Central memory CD8-positive, alpha-beta T cell (primary cell): ENCODE results near the gene PLEKHA6.
A peak's percentile ranks its signal among the peaks of the same experiment; 100 is the strongest.

ENCODE experiments used
- ATAC-seq: fragments of 150-1000 bp; cut with Tn5 transposase; replicated peaks from 2 replicates; pipeline ENCODE4 v1.10.0; 2022; ENCODE audit warnings: mild to moderate bottlenecking, moderate FRiP score, moderate number of reproducible peaks; ENCODE audit not compliant: poor library complexity, severe bottlenecking; ENCODE audit errors: extremely low read depth
- DNase-seq, 2 donors: peaks; one replicate each; pipeline ENCODE4 v3.0.0; 2021; ENCODE audit warnings: low spot score in 2 of 2
- H3K27ac Mint-ChIP-seq: one replicate; pipeline ENCODE4 v1.8.0; 2022; ENCODE audit warnings: low read depth, mild to moderate bottlenecking, moderate library complexity, mixed read lengths
- H3K27me3 Mint-ChIP-seq: one replicate; pipeline ENCODE4 v1.8.0; 2022; ENCODE audit warnings: mixed read lengths
- H3K36me3 Mint-ChIP-seq: one replicate; pipeline ENCODE4 v1.8.0; 2022; ENCODE audit warnings: mild to moderate bottlenecking, moderate library complexity, mixed read lengths; ENCODE audit not compliant: insufficient read depth
- H3K4me1 Mint-ChIP-seq: one replicate; pipeline ENCODE4 v1.8.0; 2022; ENCODE audit warnings: mixed read lengths
- H3K4me3 Mint-ChIP-seq: one replicate; pipeline ENCODE4 v1.8.0; 2022; ENCODE audit warnings: mild to moderate bottlenecking, moderate library complexity, mixed read lengths
- H3K9me3 Mint-ChIP-seq: one replicate; pipeline ENCODE4 v1.8.0; 2022; ENCODE audit warnings: mixed read lengths

Gene PLEKHA6

GRCh38 chr1:204373911-204374310 lies 14.2 kb upstream of the PLEKHA6 start:
- peaks cover 7% of the 10 kb centered on the region for H3K4me1 Mint-ChIP-seq
- H3K27me3 Mint-ChIP-seq: peaks cover 17% of the 10 kb centered on the region
- DNase-seq: no peak
- peaks cover 3% of the 10 kb centered on the region for H3K36me3 Mint-ChIP-seq
- H3K9me3 Mint-ChIP-seq: no peaks in the 10 kb centered on the region
- no peak overlapping the region for H3K4me3 Mint-ChIP-seq
- H3K27ac Mint-ChIP-seq: no peak overlapping the region
- no peak for ATAC-seq

- H3K4me1 Mint-ChIP-seq: no peaks in the 10 kb centered on the region
- H3K36me3 Mint-ChIP-seq: no peaks in the 10 kb centered on the region
These were observed 10.4 kb upstream of the PLEKHA6 start for GRCh38 chr1:204370176-204370575.

GRCh38 chr1:204368996-204369726 lies 9.4 kb upstream of the PLEKHA6 start:
- H3K9me3 Mint-ChIP-seq: no peaks in the 10 kb centered on the region
- H3K4me1 Mint-ChIP-seq: peaks cover 1% of the 10 kb centered on the region
- H3K4me3 Mint-ChIP-seq: no peak overlapping the region
- H3K27ac Mint-ChIP-seq: no peak overlapping the region
- H3K36me3 Mint-ChIP-seq: no peaks in the 10 kb centered on the region
- no peak for DNase-seq
- ATAC-seq: no peak
- H3K27me3 Mint-ChIP-seq: peaks cover 9% of the 10 kb centered on the region

More at GRCh38 chr1:204370176-204370575, 10.4 kb upstream of the PLEKHA6 start:
- no peaks in the 10 kb centered on the region for H3K9me3 Mint-ChIP-seq
- H3K27me3 Mint-ChIP-seq: peaks cover 9% of the 10 kb centered on the region
- H3K4me3 Mint-ChIP-seq: no peak overlapping the region
- H3K27ac Mint-ChIP-seq: no peak overlapping the region
- ATAC-seq (no peak), DNase-seq (no peak)

GRCh38 chr1:204367956-204368355 lies 8.2 kb upstream of the PLEKHA6 start:
- DNase-seq (no peak), ATAC-seq (no peak)
- Mint-ChIP-seq H3K9me3 (no peaks in the 10 kb centered on the region), H3K4me3 (no peak overlapping the region), H3K27me3 (peaks cover 9% of the 10 kb centered on the region), H3K36me3 (peaks cover 2% of the 10 kb centered on the region), H3K27ac (no peak overlapping the region), H3K4me1 (peaks cover 10% of the 10 kb centered on the region)

GRCh38 chr1:204367193-204367858 lies 7.6 kb upstream of the PLEKHA6 start:
- Mint-ChIP-seq H3K27ac (no peak overlapping the region), H3K9me3 (no peaks in the 10 kb centered on the region), H3K27me3 (peaks cover 9% of the 10 kb centered on the region), H3K4me1 (peaks cover 15% of the 10 kb centered on the region), H3K36me3 (peaks cover 2% of the 10 kb centered on the region), H3K4me3 (no peak overlapping the region)
- no peak for ATAC-seq
- no peak for DNase-seq

- H3K9me3 Mint-ChIP-seq: no peaks in the 10 kb centered on the region
- peaks cover 2% of the 10 kb centered on the region for H3K36me3 Mint-ChIP-seq
- DNase-seq: no peak
- no peak overlapping the region for H3K27ac Mint-ChIP-seq
- H3K4me3 Mint-ChIP-seq: no peak overlapping the region
- ATAC-seq: no peak
- peaks cover 9% of the 10 kb centered on the region for H3K27me3 Mint-ChIP-seq
- peaks cover 15% of the 10 kb centered on the region for H3K4me1 Mint-ChIP-seq
These were observed 7.0 kb upstream of the PLEKHA6 start for GRCh38 chr1:204366759-204367158.

GRCh38 chr1:204363335-204364114 lies 3.8 kb upstream of the PLEKHA6 start:
- ATAC-seq (peak; percentile 89), DNase-seq (peak; percentile 54 to 56)
- H3K4me3 Mint-ChIP-seq: peak overlapping the region; percentile 61
- H3K4me1 Mint-ChIP-seq: peaks cover 15% of the 10 kb centered on the region
- H3K27ac Mint-ChIP-seq: peak overlapping the region; percentile 54
- H3K36me3 Mint-ChIP-seq: peaks cover 2% of the 10 kb centered on the region
- H3K27me3 Mint-ChIP-seq: peaks cover 23% of the 10 kb centered on the region
- H3K9me3 Mint-ChIP-seq: no peaks in the 10 kb centered on the region

- Mint-ChIP-seq H3K27ac (peak overlapping the region; percentile 54), H3K36me3 (peaks cover 2% of the 10 kb centered on the region)
- ATAC-seq: no peak
These were observed 3.2 kb upstream of the PLEKHA6 start for GRCh38 chr1:204362984-204363334.

GRCh38 chr1:204361781-204362180 lies 2.1 kb upstream of the PLEKHA6 start:
- H3K4me1 Mint-ChIP-seq: peaks cover 15% of the 10 kb centered on the region
- H3K4me3 Mint-ChIP-seq: no peak overlapping the region
- H3K36me3 Mint-ChIP-seq: peaks cover 2% of the 10 kb centered on the region
- ATAC-seq: no peak
- H3K27me3 Mint-ChIP-seq: peaks cover 28% of the 10 kb centered on the region
- DNase-seq: no peak
- H3K9me3 Mint-ChIP-seq: no peaks in the 10 kb centered on the region
- H3K27ac Mint-ChIP-seq: no peak overlapping the region

More at GRCh38 chr1:204362984-204363334, 3.2 kb upstream of the PLEKHA6 start:
- H3K9me3 Mint-ChIP-seq: no peaks in the 10 kb centered on the region
- peaks cover 15% of the 10 kb centered on the region for H3K4me1 Mint-ChIP-seq
- no peak for DNase-seq
- peaks cover 23% of the 10 kb centered on the region for H3K27me3 Mint-ChIP-seq
- peak overlapping the region; percentile 61 for H3K4me3 Mint-ChIP-seq

GRCh38 chr1:204361341-204361771 lies 1.6 kb upstream of the PLEKHA6 start:
- Mint-ChIP-seq H3K36me3 (peaks cover 2% of the 10 kb centered on the region), H3K4me3 (no peak overlapping the region), H3K4me1 (peaks cover 15% of the 10 kb centered on the region), H3K9me3 (no peaks in the 10 kb centered on the region), H3K27me3 (peaks cover 28% of the 10 kb centered on the region), H3K27ac (no peak overlapping the region)
- ATAC-seq (no peak), DNase-seq (no peak)

- H3K27ac Mint-ChIP-seq: no peak overlapping the region
- ATAC-seq: no peak
- H3K27me3 Mint-ChIP-seq: peaks cover 28% of the 10 kb centered on the region
- peaks cover 2% of the 10 kb centered on the region for H3K36me3 Mint-ChIP-seq
- H3K4me1 Mint-ChIP-seq: peaks cover 15% of the 10 kb centered on the region
- H3K4me3 Mint-ChIP-seq: no peak overlapping the region
- no peaks in the 10 kb centered on the region for H3K9me3 Mint-ChIP-seq
- DNase-seq: no peak
These were observed 585 bp upstream of the PLEKHA6 start for GRCh38 chr1:204360314-204360713.

- ATAC-seq (no peak), DNase-seq (no peak)
- H3K27ac Mint-ChIP-seq: no peak overlapping the region
- no peaks in the 10 kb centered on the region for H3K9me3 Mint-ChIP-seq
- H3K4me3 Mint-ChIP-seq: no peak overlapping the region
- H3K4me1 Mint-ChIP-seq: peaks cover 13% of the 10 kb centered on the region
- peaks cover 35% of the 10 kb centered on the region for H3K27me3 Mint-ChIP-seq
- peaks cover 2% of the 10 kb centered on the region for H3K36me3 Mint-ChIP-seq
These were observed 627 bp downstream of the PLEKHA6 start for GRCh38 chr1:204359131-204359473.
